GM12873 (cell line): Measurements from ENCODE around the gene GRIA1.

Experiments
- CTCF ChIP-seq: IDR thresholded peaks from 2 replicates; pipeline ENCODE4 v1.5.1; 2012; ENCODE audit warnings: low read depth, mild to moderate bottlenecking, moderate library complexity, low read length, control low read depth; ENCODE audit not compliant: insufficient read depth; ENCODE audit errors: missing control alignments

GRIA1 gene

GRCh38 chr5:153744751-153745150 lies 254.3 kb downstream of the GRIA1 start:
- TF ChIP-seq CTCF = no peak

GRCh38 chr5:153745778-153746395 lies 255.4 kb downstream of the GRIA1 start:
- TF ChIP-seq CTCF = no peak

- no peak for TF ChIP-seq CTCF
Measured at GRCh38 chr5:153746440-153746839, 256.0 kb downstream of the GRIA1 start.

GRCh38 chr5:153748823-153749222 lies 258.4 kb downstream of the GRIA1 start:
- TF ChIP-seq CTCF = no peak

GRCh38 chr5:153749960-153750359 lies 259.5 kb downstream of the GRIA1 start:
- no peak for TF ChIP-seq CTCF

GRCh38 chr5:153751251-153751650 lies 260.8 kb downstream of the GRIA1 start:
- no peak for TF ChIP-seq CTCF

GRCh38 chr5:153752890-153753289 lies 262.4 kb downstream of the GRIA1 start:
- no peak for TF ChIP-seq CTCF
